ENCODE data around the gene MCC. TPM values are rescaled to one million over a fixed set of nuclear protein-coding genes. Genes with fewer than 3 reads are reported as not detected.

Gene MCC
- total and polyA plus RNA-seq, 2 donors (not counting 1 experiment from before 2014, with no cell fraction given) = 0.09 to 0.32 TPM

DNA sequence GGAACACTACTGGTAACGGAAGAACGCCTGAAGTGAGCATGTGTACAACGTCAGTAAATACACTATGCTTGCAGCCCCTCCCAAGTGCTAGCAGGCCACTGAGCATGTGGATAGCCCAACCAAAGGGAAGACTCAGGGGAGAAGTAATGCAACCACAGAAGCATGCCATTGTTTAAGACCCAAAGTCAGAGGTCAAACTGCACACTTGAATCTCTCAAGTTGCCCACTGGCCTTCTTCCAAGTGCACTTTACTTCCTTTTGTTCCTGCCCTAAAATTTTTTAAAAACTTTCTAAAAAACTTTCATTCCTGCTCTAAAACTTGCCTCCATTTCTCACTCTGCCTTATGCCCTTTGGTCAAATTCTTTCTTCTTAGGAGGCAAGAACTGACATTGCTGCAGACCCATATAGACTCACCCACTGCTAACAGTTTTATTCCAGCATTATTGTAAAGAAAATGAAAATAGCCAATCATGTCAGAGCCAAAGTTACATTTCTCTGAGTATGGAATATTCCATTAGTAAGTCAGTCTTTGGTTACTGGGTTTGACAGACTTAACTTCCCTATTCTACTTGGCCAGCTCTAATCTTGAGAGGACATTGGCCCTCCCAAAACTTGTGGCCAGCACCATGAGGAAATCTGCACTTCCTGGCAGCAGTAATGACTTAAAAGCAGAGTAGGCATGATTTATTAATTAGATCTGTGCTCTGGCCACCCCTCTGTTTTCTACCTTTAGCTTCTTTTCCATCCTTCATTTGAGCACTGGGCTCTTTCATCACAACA, 130.4 kb downstream of the MCC start:
- H3K4me3 Mint-ChIP-seq = no peak overlapping the region
- H3K27ac ChIP-seq (ENCODE audit: low read length in 2 of 2) = no peak overlapping the region
- no peak overlapping the region for H3K9ac ChIP-seq (ENCODE audit: low read length)
- CTCF ChIA-PET = no interaction called here
- no CpG with 5 or more reads among the region's 3 CpGs for WGBS (ENCODE audit: insufficient coverage)
- no peaks in the 10 kb centered on the region for H3K4me1 ChIP-seq (ENCODE audit: control insufficient read depth in 2 of 2, insufficient read depth in 2 of 2, low read length in 2 of 2)
- no peak overlapping the region for H2AFZ ChIP-seq (ENCODE audit: insufficient read depth, low read depth, low read length, poor library complexity, severe bottlenecking)
- H3K27me3 Mint-ChIP-seq = peaks cover 12% of the 10 kb centered on the region
- TF ChIP-seq EZH2 (IDR thresholded peaks at IDR 0.05; ENCODE audit: borderline replicate concordance, insufficient read depth, low read depth, low read length, poor library complexity, severe bottlenecking) = no peak
- TF ChIP-seq, protein P1, sequence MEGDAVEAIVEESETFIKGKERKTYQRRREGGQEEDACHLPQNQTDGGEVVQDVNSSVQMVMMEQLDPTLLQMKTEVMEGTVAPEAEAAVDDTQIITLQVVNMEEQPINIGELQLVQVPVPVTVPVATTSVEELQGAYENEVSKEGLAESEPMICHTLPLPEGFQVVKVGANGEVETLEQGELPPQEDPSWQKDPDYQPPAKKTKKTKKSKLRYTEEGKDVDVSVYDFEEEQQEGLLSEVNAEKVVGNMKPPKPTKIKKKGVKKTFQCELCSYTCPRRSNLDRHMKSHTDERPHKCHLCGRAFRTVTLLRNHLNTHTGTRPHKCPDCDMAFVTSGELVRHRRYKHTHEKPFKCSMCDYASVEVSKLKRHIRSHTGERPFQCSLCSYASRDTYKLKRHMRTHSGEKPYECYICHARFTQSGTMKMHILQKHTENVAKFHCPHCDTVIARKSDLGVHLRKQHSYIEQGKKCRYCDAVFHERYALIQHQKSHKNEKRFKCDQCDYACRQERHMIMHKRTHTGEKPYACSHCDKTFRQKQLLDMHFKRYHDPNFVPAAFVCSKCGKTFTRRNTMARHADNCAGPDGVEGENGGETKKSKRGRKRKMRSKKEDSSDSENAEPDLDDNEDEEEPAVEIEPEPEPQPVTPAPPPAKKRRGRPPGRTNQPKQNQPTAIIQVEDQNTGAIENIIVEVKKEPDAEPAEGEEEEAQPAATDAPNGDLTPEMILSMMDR (IDR thresholded peaks at IDR 0.05) = no peak
- no peak overlapping the region for H3K27ac Mint-ChIP-seq
- peaks cover 0 to 4% (median 0%) of the 10 kb centered on the region in 4 experiments for H3K27me3 ChIP-seq (replicated peaks in 1 of 4; ENCODE audit: control extremely low read depth in 1 of 4, control insufficient read depth in 3 of 4, insufficient read depth in 4 of 4, low read length in 3 of 4)
- no peak overlapping the region for H3K4me2 ChIP-seq (replicated peaks; ENCODE audit: low read depth, low read length, poor library complexity, severe bottlenecking)
- H3K36me3 ChIP-seq (replicated peaks in 1 of 2; ENCODE audit: control extremely low read depth in 1 of 2, control insufficient read depth in 1 of 2, extremely low read depth in 1 of 2, insufficient read depth in 2 of 2, low read length in 1 of 2) = no peaks in the 10 kb centered on the region
- H3K4me3 ChIP-seq (ENCODE audit: control extremely low read depth in 1 of 5, extremely low read depth in 1 of 5, insufficient read depth in 1 of 5, low read depth in 2 of 5, low read length in 4 of 5) = no peak overlapping the region
- DNase-seq = no peak
- no peaks in the 10 kb centered on the region for H3K9me3 Mint-ChIP-seq (ENCODE audit: insufficient read depth)
- no peaks in the 10 kb centered on the region for H4K20me1 ChIP-seq (ENCODE audit: control insufficient read depth, insufficient read depth, low read length, poor library complexity, severe bottlenecking)
- intact Hi-C loops (cut with micrococcal nuclease) = no loop called here
- POLR2A ChIA-PET = no interaction called here
- H3K79me2 ChIP-seq (ENCODE audit: control insufficient read depth, insufficient read depth, low read length) = no peaks in the 10 kb centered on the region
- ATAC-seq (ENCODE audit: low read depth) = no peak
- peaks cover 0 to 2% (median 0%) of the 10 kb centered on the region in 3 donors for H3K9me3 ChIP-seq (ENCODE audit: control extremely low read depth in 1 of 3, control insufficient read depth in 2 of 3, insufficient read depth in 1 of 3, low read length in 2 of 3)
- no peaks in the 10 kb centered on the region for H3K4me1 Mint-ChIP-seq

DNA sequence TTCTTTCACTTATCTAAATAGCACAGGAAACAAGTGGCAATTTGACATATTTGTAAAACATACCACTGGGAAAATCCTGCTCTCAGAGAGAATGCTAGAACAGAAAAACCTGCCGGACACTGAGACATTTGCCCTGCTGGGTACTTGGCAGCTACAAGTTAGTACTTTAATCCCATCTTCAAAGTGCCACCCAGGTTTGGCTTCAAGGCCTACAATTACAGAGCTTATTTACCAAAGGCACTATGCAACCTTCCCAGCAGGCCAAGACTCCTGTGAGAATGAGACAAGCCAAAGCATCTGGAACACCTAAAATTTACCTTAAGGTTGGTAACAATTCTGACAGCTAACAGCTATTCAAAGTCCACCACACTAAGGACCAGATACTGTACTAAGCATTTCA, 131.8 kb downstream of the MCC start:
- no peaks in the 10 kb centered on the region for H3K4me1 Mint-ChIP-seq
- no peak overlapping the region for H3K4me3 Mint-ChIP-seq
- POLR2A ChIA-PET = no interaction called here

More for the DNA sequence above, 131.8 kb downstream of the MCC start:
- DNase-seq = no peak
- Histone ChIP-seq H3K9ac (ENCODE audit: low read length) (no peak overlapping the region), H3K4me1 (ENCODE audit: control insufficient read depth in 2 of 2, insufficient read depth in 2 of 2, low read length in 2 of 2) (no peaks in the 10 kb centered on the region), H3K4me2 (replicated peaks; ENCODE audit: low read depth, low read length, poor library complexity, severe bottlenecking) (no peak overlapping the region), H3K36me3 (replicated peaks in 1 of 2; ENCODE audit: control extremely low read depth in 1 of 2, control insufficient read depth in 1 of 2, extremely low read depth in 1 of 2, insufficient read depth in 2 of 2, low read length in 1 of 2) (no peaks in the 10 kb centered on the region), H3K79me2 (ENCODE audit: control insufficient read depth, insufficient read depth, low read length) (no peaks in the 10 kb centered on the region), H3K27me3 (replicated peaks in 1 of 4; ENCODE audit: control extremely low read depth in 1 of 4, control insufficient read depth in 3 of 4, insufficient read depth in 4 of 4, low read length in 3 of 4) (peaks cover 0 to 4% (median 0%) of the 10 kb centered on the region in 4 experiments), H2AFZ (ENCODE audit: insufficient read depth, low read depth, low read length, poor library complexity, severe bottlenecking) (no peak overlapping the region), H3K9me3 (ENCODE audit: control extremely low read depth in 1 of 3, control insufficient read depth in 2 of 3, insufficient read depth in 1 of 3, low read length in 2 of 3) (no peaks in the 10 kb centered on the region), H3K4me3 (ENCODE audit: control extremely low read depth in 1 of 5, extremely low read depth in 1 of 5, insufficient read depth in 1 of 5, low read depth in 2 of 5, low read length in 4 of 5) (no peak overlapping the region), H4K20me1 (ENCODE audit: control insufficient read depth, insufficient read depth, low read length, poor library complexity, severe bottlenecking) (no peaks in the 10 kb centered on the region), H3K27ac (ENCODE audit: low read length in 2 of 2) (no peak overlapping the region)
- peaks cover 12% of the 10 kb centered on the region for H3K27me3 Mint-ChIP-seq
- no peaks in the 10 kb centered on the region for H3K9me3 Mint-ChIP-seq (ENCODE audit: insufficient read depth)
- CTCF ChIA-PET = no interaction called here
- no peak overlapping the region for H3K27ac Mint-ChIP-seq
- TF ChIP-seq, protein P1 (IDR thresholded peaks at IDR 0.05) = no peak
- no peak for TF ChIP-seq EZH2 (IDR thresholded peaks at IDR 0.05; ENCODE audit: borderline replicate concordance, insufficient read depth, low read depth, low read length, poor library complexity, severe bottlenecking)
- intact Hi-C loops (cut with micrococcal nuclease) = no loop called here
- WGBS (ENCODE audit: insufficient coverage) = 89% methylated on average over 1 of the region's 1 CpG
- no peak for ATAC-seq (ENCODE audit: low read depth)

Data from B cell (primary cell).